NCI-H1092 (cell line): Measurements from ENCODE around the gene PCK2.
A peak's percentile ranks its signal among the peaks of the same experiment; 100 is the strongest.

Experiments used
- DNase-seq: peaks from one replicate; lab custom pipeline; 2025; lab: John Stamatoyannopoulos, UW

PCK2 gene

GRCh38 chr14:24075485-24076301 lies 18.4 kb upstream of the PCK2 start:
- DNase-seq, result no peak

DNA sequence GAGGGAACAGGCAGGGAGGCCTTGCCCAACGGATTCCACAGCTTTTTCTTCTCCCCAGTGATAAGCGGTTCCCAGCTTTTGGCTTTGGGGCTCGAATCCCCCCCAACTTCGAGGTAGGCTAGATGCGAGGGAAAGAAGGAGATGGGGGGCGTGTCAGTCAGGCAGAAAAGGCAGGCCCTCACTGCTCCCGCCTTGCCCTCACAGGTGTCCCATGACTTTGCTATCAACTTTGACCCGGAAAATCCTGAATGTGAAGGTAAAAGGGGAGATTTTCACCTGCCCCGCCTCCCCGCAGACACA lies 17.9 kb upstream of the PCK2 start:
- no peak for DNase-seq

DNA sequence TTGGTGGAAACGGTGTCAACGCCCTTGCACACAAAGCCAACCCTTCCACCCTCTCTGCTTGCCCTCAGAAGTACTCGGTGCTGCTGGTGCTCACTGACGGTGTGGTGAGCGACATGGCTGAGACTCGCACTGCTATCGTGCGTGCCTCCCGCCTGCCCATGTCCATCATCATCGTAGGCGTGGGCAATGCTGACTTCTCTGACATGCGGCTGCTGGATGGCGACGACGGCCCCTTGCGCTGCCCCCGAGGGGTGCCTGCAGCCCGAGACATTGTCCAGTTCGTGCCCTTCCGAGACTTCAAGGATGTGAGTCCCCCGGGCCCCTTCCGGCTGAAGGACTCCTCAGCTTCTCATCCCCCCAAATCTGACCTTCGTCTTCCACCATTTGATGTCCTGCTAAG lies 17.0 kb upstream of the PCK2 start:
- DNase-seq, result no peak

- peak; percentile 33 for DNase-seq
Observed at GRCh38 chr14:24078146-24078545, 16.0 kb upstream of the PCK2 start.

DNA sequence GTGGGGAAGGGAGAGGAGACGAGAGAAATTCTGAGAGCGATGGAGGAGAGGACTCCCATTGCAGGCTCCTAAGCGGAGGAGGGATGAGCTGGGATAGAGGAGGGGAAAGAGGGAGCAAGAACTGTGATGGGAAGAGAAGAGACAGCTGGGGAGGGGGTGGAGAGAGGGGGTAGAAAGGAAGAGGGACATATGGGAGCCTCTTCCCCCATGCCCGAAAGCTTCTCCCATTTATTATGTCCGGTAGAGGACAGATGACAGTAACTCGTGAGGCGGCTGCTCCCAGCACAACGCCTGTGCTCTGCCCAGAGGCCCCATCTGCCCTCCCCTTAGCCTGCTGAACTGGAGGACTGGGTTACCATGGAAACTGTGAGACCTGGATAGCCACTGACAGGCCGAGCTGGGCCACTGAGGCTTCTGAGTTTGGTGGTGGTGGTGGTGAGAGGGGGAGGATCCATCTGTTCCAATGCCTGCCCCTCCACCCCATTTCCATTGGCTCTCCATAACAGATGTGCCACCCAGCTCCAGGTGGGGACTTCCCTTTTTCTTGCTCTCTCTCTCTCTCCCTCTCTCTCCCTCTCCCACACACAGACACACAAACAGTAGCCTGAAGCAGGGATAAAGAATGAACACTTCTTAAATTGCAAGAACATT lies 14.5 kb upstream of the PCK2 start:
- DNase-seq, result no peak

DNA sequence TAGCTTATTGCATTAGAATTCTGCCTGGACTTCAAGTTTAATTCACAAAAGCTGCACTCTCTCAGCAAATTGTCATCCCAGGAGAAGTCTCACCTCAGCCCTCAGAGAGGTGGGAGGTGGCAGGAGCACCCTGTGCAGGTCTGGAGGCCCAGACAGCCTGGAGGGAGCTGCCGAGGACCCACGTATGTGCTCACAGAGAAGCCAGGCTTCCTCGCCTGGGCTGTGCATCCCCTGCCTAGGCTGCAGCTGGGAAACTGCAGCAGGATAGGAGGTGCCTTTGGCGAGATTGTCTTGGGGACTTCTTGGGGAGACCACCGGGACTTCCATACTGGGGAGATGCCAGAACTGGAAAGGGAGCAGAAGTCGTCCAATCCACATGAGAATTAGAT lies 14.0 kb upstream of the PCK2 start:
- no peak for DNase-seq

- DNase-seq, result peak; percentile 35
Observed at GRCh38 chr14:24080888-24081738, 13.0 kb upstream of the PCK2 start.

- DNase-seq, result no peak
Observed at GRCh38 chr14:24081739-24082211, 12.3 kb upstream of the PCK2 start.

- no peak for DNase-seq
Observed at GRCh38 chr14:24082411-24083080, 11.6 kb upstream of the PCK2 start.

GRCh38 chr14:24083462-24083861 lies 10.6 kb upstream of the PCK2 start:
- no peak for DNase-seq

- DNase-seq, result no peak
Observed at GRCh38 chr14:24084440-24084839, 9.7 kb upstream of the PCK2 start.

DNA sequence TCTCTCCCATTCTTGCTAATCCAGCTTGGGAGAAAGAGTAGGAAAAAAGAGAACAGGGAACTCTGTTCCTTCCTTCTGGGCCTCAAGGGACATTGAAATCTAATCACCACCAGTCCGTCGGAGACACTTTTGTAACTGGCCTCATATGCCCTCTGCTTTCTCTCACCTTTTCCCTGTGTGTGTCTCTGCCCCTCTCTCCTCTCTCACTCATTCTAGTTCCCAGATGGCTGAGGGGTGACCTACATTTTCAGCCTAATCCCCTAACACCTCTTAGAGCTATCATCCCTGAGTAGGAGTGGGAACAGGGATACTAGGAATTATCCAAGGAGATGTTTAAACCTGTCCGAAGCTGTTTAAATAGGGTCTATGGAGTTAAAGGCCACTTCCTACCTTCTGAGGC lies 8.9 kb upstream of the PCK2 start:
- DNase-seq, result no peak

GRCh38 chr14:24086193-24086955 lies 7.7 kb upstream of the PCK2 start:
- no peak for DNase-seq

DNA sequence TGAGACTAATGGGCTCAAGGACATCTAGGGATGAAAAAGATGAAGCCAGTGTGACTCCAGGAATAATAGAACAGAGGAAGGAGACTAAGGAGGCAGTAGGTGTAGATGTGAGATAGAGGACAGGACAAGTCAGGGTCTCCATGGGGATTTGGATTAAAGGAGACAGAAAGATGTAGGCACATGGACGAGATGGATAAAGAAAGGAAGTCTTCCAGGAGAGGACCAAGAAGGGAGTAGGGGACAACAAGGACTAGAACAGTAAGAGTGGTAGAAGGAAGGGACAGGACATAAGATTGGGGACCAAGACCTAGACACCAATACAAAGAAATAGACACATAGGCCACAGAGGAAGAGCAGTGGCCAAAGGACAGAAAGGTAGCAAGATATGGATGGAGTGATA lies 7.1 kb upstream of the PCK2 start:
- DNase-seq, result no peak

DNA sequence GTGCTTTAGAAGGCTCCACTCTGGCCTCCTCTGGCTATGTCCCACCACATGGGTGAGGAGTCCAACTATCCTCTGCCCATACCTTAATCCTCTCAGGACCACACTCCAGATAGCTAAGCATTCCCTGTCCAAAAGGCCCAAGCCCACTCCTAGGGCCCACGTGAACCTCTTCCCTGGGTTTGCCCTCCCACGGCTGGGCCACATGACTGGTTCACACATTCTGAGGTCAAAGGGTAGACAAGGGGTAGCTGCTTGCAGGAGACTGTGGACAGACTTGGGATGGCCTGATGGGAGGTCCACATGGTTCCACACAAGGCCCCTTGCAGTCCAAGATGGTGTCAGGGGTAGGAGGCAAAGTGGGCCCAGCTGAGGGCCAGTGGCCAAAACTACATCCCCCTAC lies 6.0 kb upstream of the PCK2 start:
- no peak for DNase-seq

DNA sequence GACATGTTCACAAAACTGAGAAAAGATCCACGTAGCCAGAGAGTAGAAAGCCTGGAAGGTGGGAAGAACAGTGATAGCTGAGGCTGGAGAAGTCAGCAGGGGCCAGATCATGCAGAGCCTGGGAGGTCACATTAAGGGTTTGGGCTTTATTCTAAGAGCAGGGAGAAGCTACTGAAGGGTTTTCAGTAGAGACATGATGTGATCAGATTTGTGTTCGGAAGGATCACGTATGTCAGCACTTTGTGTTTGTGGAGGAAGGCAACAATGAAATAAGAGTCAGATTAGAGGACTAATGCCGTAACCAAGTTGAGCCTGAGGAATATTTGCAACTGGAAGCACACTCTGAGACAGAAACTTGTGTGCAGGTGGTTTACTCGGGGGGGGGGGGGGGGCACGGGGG lies 4.2 kb upstream of the PCK2 start:
- no peak for DNase-seq

GRCh38 chr14:24092110-24092504 lies 2.0 kb upstream of the PCK2 start:
- no peak for DNase-seq

DNA sequence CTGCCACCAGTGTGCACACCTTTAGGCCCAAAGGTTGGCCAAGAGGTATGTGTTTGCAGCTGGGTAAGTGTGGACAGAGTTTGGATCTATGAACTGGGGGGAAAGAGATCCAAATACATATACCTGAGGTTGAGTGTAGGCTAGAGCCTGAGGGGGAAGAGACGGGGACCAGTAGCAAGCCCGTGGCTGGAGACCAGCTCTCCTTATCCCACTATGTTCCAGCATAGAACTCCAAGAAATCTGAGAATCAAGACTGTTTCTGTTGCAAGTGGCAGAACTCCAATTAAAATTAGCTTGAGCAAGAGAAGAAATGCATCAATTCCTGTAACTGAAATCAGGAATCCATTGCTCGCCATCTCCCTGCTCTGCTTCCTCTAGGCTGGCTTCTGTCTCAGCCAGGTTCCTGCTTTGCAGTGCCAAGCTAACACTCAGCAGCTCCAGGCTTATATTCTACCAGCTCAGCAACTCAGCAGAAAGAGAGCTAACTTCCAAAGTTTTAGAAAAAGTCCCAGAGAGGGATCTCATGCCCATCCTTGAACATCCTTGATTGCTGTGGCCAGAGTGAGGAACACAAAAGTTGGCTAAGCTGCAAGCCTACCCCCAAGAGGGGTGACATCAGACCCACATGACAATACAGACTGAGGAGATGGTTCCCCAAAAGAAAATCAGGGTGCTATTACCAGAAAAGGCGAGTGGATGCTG lies 1.5 kb upstream of the PCK2 start:
- no peak for DNase-seq

- no peak for DNase-seq
Observed at GRCh38 chr14:24093207-24093900, 757 bp upstream of the PCK2 start.

DNA sequence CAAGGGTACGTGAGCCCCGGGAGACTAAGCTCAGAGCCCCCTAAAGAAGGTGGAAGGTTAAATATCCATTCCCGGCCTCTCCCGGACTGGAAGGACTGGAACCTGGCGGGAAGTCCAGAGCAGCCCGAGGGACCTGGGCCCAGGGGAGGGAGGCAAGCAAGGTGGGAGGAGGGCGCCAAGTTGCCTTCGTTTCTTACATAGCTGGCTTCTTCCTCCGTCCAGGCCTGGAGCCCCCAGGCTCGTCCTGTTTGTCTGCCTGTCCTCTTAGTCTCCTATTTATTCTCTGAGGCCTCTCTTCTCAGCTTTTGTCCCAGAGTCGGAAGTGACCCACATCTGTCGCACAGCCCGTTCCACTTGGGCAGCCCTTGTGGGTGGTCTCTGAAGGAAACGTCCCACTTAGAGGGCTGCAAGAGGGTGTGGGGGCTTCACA lies 745 bp downstream of the PCK2 start:
- no peak for DNase-seq
